DND-41 (cell line): Measurements from ENCODE around the gene VWA8.

ENCODE experiments used
- EZH2 ChIP-seq: IDR thresholded peaks from 3 replicates; pipeline ENCODE4 v1.6.1; 2012; ENCODE audit warnings: borderline replicate concordance, low read depth, mild to moderate bottlenecking, moderate library complexity, low read length, inconsistent platforms; ENCODE audit not compliant: severe bottlenecking
- TF ChIP-seq, protein P1 (sequence below): IDR thresholded peaks from 2 replicates; pipeline ENCODE4 v1.5.1; 2012; ENCODE audit warnings: borderline replicate concordance, low read length, moderate library complexity, mild to moderate bottlenecking; ENCODE audit not compliant: poor library complexity, severe bottlenecking; ENCODE audit errors: extremely low read depth

DNA sequence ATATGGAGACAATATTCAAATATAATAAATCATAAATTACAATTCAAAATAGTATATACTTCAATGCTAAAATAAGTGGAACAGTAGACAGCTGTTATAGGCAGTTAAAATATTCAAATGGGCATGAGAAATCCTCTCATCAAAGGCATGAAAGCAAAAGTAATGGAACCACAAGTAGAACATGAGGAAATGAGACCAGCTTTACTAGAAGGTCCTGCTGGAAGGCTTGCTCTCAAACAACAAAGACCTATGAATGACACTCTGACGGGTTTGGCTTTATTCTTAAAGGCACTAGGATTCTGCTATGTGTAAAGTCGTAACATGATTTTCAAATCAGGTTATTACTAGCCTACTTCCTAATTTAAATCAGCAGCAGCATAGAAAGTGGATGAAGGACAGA is 148.1 kb downstream of the VWA8 start:
- TF ChIP-seq, protein P1, sequence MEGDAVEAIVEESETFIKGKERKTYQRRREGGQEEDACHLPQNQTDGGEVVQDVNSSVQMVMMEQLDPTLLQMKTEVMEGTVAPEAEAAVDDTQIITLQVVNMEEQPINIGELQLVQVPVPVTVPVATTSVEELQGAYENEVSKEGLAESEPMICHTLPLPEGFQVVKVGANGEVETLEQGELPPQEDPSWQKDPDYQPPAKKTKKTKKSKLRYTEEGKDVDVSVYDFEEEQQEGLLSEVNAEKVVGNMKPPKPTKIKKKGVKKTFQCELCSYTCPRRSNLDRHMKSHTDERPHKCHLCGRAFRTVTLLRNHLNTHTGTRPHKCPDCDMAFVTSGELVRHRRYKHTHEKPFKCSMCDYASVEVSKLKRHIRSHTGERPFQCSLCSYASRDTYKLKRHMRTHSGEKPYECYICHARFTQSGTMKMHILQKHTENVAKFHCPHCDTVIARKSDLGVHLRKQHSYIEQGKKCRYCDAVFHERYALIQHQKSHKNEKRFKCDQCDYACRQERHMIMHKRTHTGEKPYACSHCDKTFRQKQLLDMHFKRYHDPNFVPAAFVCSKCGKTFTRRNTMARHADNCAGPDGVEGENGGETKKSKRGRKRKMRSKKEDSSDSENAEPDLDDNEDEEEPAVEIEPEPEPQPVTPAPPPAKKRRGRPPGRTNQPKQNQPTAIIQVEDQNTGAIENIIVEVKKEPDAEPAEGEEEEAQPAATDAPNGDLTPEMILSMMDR = no peak
- TF ChIP-seq EZH2 = no peak
